HG02763 (cell line): ENCODE measurements around the gene PALB2.
A peak's percentile ranks its signal among the peaks of the same experiment; 100 is the strongest.
"Not testable (repeated sequence)": the region's sequence is repeated elsewhere in the genome, so short reads cannot be mapped to it uniquely, and the experiment has no call there.

Experiments
- ATAC-seq: cut with Tn5 transposase; IDR thresholded peaks from one replicate; pipeline ENCODE4 v1.9.1; 2021; ENCODE audit warnings: mild to moderate bottlenecking, moderate library complexity; ENCODE audit not compliant: unreplicated experiment

PALB2 gene

GRCh38 chr16:23584186-23585076, 56.7 kb downstream of the PALB2 start:
- no peak for ATAC-seq

GRCh38 chr16:23583271-23583670, 57.8 kb downstream of the PALB2 start:
- ATAC-seq: not testable (repeated sequence)

- ATAC-seq: no peak
Observed at GRCh38 chr16:23581764-23582163, 59.3 kb downstream of the PALB2 start.

- ATAC-seq: no peak
Observed at GRCh38 chr16:23580391-23580790, 60.7 kb downstream of the PALB2 start.

GRCh38 chr16:23579371-23579770, 61.7 kb downstream of the PALB2 start:
- ATAC-seq: no peak

- ATAC-seq: no peak
Observed at GRCh38 chr16:23578101-23578830, 62.8 kb downstream of the PALB2 start.

GRCh38 chr16:23577493-23577892, 63.6 kb downstream of the PALB2 start:
- ATAC-seq: no peak

- no peak for ATAC-seq
Observed at GRCh38 chr16:23575834-23576233, 65.3 kb downstream of the PALB2 start.

- ATAC-seq: no peak
Observed at GRCh38 chr16:23573817-23574216, 67.3 kb downstream of the PALB2 start.

- no peak for ATAC-seq
Observed at GRCh38 chr16:23572394-23572793, 68.7 kb downstream of the PALB2 start.

GRCh38 chr16:23571895-23572294, 69.2 kb downstream of the PALB2 start:
- no peak for ATAC-seq

GRCh38 chr16:23570992-23571632, 70.0 kb downstream of the PALB2 start:
- no peak for ATAC-seq

- ATAC-seq: no peak
Observed at GRCh38 chr16:23567602-23568001, 73.5 kb downstream of the PALB2 start.

GRCh38 chr16:23566724-23567123, 74.4 kb downstream of the PALB2 start:
- no peak for ATAC-seq

- ATAC-seq: no peak
Observed at GRCh38 chr16:23564575-23565363, 76.3 kb downstream of the PALB2 start.

GRCh38 chr16:23563186-23563585, 77.9 kb downstream of the PALB2 start:
- ATAC-seq: no peak

GRCh38 chr16:23562505-23562904, 78.6 kb downstream of the PALB2 start:
- no peak for ATAC-seq

- no peak for ATAC-seq
Observed at GRCh38 chr16:23561586-23561985, 79.5 kb downstream of the PALB2 start.

GRCh38 chr16:23557779-23558702, 83.1 kb downstream of the PALB2 start:
- ATAC-seq: peak; percentile 10
